GM23248 (cell line): ENCODE data around the gene GEMIN7.

Experiments used
- EZH2 ChIP-seq: fragments of 200-600 bp; sonication (generic); IDR thresholded peaks from 2 replicates; pipeline ENCODE4 v1.6.1; 2018; ENCODE audit warnings: antibody characterized with exemption, mild to moderate bottlenecking; ENCODE audit not compliant: insufficient read depth, poor library complexity, severe bottlenecking
- EZH2phosphoT487 ChIP-seq: fragments of 200-600 bp; sonication (generic); IDR thresholded peaks from 2 replicates; pipeline ENCODE4 v1.6.1; 2018; ENCODE audit warnings: antibody characterized with exemption, moderate library complexity, mild to moderate bottlenecking, low read depth; ENCODE audit not compliant: insufficient read depth

GRCh38 chr19:45050036-45050435 lies 29.0 kb upstream of the GEMIN7 start:
- no peak for TF ChIP-seq EZH2
- no peak for TF ChIP-seq EZH2phosphoT487
